Loucy (cell line): ENCODE measurements around the gene ARHGAP6.

ENCODE experiments used
- H2AFZ ChIP-seq: fragments of 200-600 bp; sonication (generic); 2 replicates; pipeline ENCODE4 v1.6.0; 2016; ENCODE audit warnings: antibody characterized with exemption, mild to moderate bottlenecking, low read length, moderate library complexity
- H3F3A ChIP-seq: fragments of 200-600 bp; 2 replicates; pipeline ENCODE4 v1.6.0; 2016; ENCODE audit warnings: antibody characterized with exemption, low read depth, mild to moderate bottlenecking
- H3K27me3 ChIP-seq: fragments of 200-600 bp; sonication (generic); 2 replicates; pipeline ENCODE4 v1.6.1; 2014; ENCODE audit warnings: low read length, mild to moderate bottlenecking; ENCODE audit not compliant: insufficient read depth, poor library complexity, severe bottlenecking
- H3K36me3 ChIP-seq: fragments of 200-600 bp; sonication (generic); 2 replicates; pipeline ENCODE4 v1.6.1; 2016; ENCODE audit warnings: low read length; ENCODE audit not compliant: insufficient read depth
- H3K4me1 ChIP-seq: fragments of 200-600 bp; sonication (generic); 2 replicates; pipeline ENCODE4 v1.5.1; 2014; ENCODE audit warnings: low read length, mild to moderate bottlenecking; ENCODE audit not compliant: insufficient read depth, poor library complexity, severe bottlenecking
- H3K4me2 ChIP-seq: fragments of 200-600 bp; sonication (generic); 2 replicates; pipeline ENCODE4 v1.6.0; 2014; ENCODE audit warnings: antibody characterized with exemption, low read length, low read depth, mild to moderate bottlenecking; ENCODE audit not compliant: poor library complexity, severe bottlenecking
- H3K4me3 ChIP-seq: fragments of 200-600 bp; sonication (generic); 2 replicates; pipeline ENCODE4 v1.5.1; 2014; ENCODE audit warnings: low read length, mild to moderate bottlenecking, mixed read lengths; ENCODE audit not compliant: poor library complexity, severe bottlenecking
- H3K79me2 ChIP-seq: fragments of 200-600 bp; sonication (generic); 2 replicates; pipeline ENCODE4 v1.6.1; 2014; ENCODE audit warnings: low read length; ENCODE audit not compliant: insufficient read depth
- H3K9ac ChIP-seq: fragments of 200-600 bp; sonication (generic); 2 replicates; pipeline ENCODE4 v1.6.0; 2014; ENCODE audit warnings: mild to moderate bottlenecking, low read depth, low read length, moderate library complexity; ENCODE audit not compliant: poor library complexity, severe bottlenecking
- H3K9me2 ChIP-seq: fragments of 200-600 bp; sonication (generic); replicated peaks from 2 replicates; pipeline ENCODE4 v1.6.1; 2016; ENCODE audit warnings: low read depth, low read length, mixed read lengths
- H3K9me3 ChIP-seq: fragments of 200-600 bp; sonication (generic); 2 replicates; pipeline ENCODE4 v1.6.1; 2014; ENCODE audit warnings: mild to moderate bottlenecking, antibody characterized with exemption, low read length, low read depth; ENCODE audit not compliant: insufficient read depth
- H4K20me1 ChIP-seq: fragments of 200-600 bp; sonication (generic); 2 replicates; pipeline ENCODE4 v1.6.0; 2014; ENCODE audit warnings: antibody characterized with exemption, low read length, mild to moderate bottlenecking; ENCODE audit not compliant: insufficient read depth, poor library complexity, severe bottlenecking
- EZH2phosphoT487 ChIP-seq: fragments of 200-600 bp; IDR thresholded peaks from 2 replicates; pipeline ENCODE4 v1.6.1; 2018; ENCODE audit warnings: antibody characterized with exemption, mild to moderate bottlenecking, moderate library complexity, borderline replicate concordance
- TF ChIP-seq, protein P1 (sequence below): fragments of 200-600 bp; sonication (generic); conservative IDR thresholded peaks from 2 replicates; pipeline ENCODE4 v1.5.1; 2014; ENCODE audit warnings: mild to moderate bottlenecking, antibody characterized with exemption, low read length

ARHGAP6 gene

DNA sequence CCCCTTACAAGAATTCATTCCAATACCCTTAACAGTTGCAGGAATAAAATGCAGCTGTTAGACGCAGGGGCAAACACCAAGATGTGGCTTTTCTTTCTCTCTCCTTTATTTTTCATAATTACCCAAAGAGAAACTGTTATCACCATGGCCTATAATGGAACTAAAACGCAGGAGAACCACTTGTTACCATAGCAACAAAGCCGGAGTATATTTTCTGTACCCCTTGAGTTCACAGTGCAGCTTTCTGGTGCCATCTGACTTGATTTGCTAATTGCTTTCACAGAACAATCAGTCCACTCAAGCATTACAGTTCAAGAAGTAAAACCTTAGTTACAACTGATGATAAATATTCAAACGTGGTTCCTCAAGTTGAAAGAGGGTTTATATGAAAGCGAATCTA, 214.6 kb downstream of the ARHGAP6 start:
- Histone ChIP-seq H3K9me3 (no peaks in the 10 kb centered on the region), H3K9ac (no peak overlapping the region), H3K4me1 (no peaks in the 10 kb centered on the region), H3F3A (no peaks in the 10 kb centered on the region), H3K9me2 (no peaks in the 10 kb centered on the region), H3K36me3 (no peaks in the 10 kb centered on the region), H4K20me1 (no peaks in the 10 kb centered on the region), H3K27me3 (no peaks in the 10 kb centered on the region), H2AFZ (no peak overlapping the region), H3K79me2 (no peaks in the 10 kb centered on the region), H3K4me2 (no peak overlapping the region), H3K4me3 (no peak overlapping the region)
- no peak for TF ChIP-seq EZH2phosphoT487
- TF ChIP-seq, protein P1, sequence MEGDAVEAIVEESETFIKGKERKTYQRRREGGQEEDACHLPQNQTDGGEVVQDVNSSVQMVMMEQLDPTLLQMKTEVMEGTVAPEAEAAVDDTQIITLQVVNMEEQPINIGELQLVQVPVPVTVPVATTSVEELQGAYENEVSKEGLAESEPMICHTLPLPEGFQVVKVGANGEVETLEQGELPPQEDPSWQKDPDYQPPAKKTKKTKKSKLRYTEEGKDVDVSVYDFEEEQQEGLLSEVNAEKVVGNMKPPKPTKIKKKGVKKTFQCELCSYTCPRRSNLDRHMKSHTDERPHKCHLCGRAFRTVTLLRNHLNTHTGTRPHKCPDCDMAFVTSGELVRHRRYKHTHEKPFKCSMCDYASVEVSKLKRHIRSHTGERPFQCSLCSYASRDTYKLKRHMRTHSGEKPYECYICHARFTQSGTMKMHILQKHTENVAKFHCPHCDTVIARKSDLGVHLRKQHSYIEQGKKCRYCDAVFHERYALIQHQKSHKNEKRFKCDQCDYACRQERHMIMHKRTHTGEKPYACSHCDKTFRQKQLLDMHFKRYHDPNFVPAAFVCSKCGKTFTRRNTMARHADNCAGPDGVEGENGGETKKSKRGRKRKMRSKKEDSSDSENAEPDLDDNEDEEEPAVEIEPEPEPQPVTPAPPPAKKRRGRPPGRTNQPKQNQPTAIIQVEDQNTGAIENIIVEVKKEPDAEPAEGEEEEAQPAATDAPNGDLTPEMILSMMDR = no peak

DNA sequence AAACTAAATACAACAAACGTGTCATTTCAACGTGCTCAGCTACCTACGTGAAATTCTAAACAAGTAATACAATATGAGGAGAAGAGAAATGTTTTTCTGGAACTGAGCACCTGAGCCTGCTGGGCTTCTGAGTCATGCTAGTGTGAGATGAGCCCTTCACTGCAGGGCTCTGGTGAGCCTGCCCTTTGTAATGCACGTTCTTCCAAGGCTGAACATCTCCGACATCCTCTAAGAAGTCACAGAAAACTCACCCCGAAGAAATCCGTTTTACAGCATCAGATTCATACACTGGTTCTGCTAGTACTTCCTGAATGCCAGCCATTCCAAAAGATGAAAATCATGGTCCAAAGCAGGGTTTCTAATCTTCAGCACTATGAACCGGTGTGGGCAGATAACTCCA, 215.4 kb downstream of the ARHGAP6 start:
- Histone ChIP-seq H3K4me1 (no peaks in the 10 kb centered on the region), H3K4me3 (no peak overlapping the region), H3K36me3 (no peaks in the 10 kb centered on the region), H3F3A (no peaks in the 10 kb centered on the region), H3K9me2 (no peaks in the 10 kb centered on the region), H3K79me2 (no peaks in the 10 kb centered on the region), H2AFZ (no peak overlapping the region), H3K4me2 (no peak overlapping the region), H3K27me3 (no peaks in the 10 kb centered on the region), H4K20me1 (no peaks in the 10 kb centered on the region), H3K9me3 (no peaks in the 10 kb centered on the region), H3K9ac (no peak overlapping the region)
- TF ChIP-seq, protein P1 = no peak
- TF ChIP-seq EZH2phosphoT487 = no peak

DNA sequence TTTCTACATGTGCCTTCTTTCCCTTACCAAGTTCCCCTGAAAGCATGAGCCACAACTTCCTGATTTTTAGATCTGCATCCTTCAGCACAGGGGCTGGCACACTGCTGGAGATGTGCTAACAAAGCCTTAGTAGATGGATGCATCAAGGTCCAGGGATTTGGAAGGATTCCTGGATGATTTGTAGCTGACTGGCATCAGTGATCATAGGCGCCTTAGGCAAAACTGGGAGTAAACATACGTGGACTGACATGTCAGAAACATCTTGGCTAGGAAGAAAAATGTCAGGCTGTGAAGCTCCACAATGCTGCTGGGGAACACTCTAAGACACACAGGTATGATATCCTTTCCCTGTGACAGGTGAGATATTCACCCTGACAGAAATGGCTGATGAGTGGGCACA, 216.1 kb downstream of the ARHGAP6 start:
- no peak for TF ChIP-seq EZH2phosphoT487
- TF ChIP-seq, protein P1 = no peak
- Histone ChIP-seq H3K4me2 (no peak overlapping the region), H3K79me2 (no peaks in the 10 kb centered on the region), H3K9me2 (no peaks in the 10 kb centered on the region), H3K9ac (no peak overlapping the region), H2AFZ (no peak overlapping the region), H3K27me3 (no peaks in the 10 kb centered on the region), H3K36me3 (no peaks in the 10 kb centered on the region), H3K4me1 (no peaks in the 10 kb centered on the region), H3K9me3 (no peaks in the 10 kb centered on the region), H3K4me3 (no peak overlapping the region), H3F3A (no peaks in the 10 kb centered on the region), H4K20me1 (no peaks in the 10 kb centered on the region)
